ENCODE data around the gene RMRP.

GRCh38 chr9:35684921-35685320 lies 27.1 kb upstream of the RMRP start:
- no peak for TF ChIP-seq CTCF (IDR thresholded peaks at IDR 0.05)
- no peak for TF ChIP-seq POLR2A (IDR thresholded peaks at IDR 0.05)
